Endothelial cell of umbilical vein (primary cell): ENCODE results near the gene MICAL3.

ENCODE experiments used
- CTCF ChIP-seq, 2 donors: IDR thresholded peaks; 1 replicate in 1 of 2; 2 replicates in 1 of 2; pipeline ENCODE4 v1.5.1; 2011; ENCODE audit warnings: low read length in 2 of 2, mild to moderate bottlenecking in 2 of 2, moderate library complexity in 2 of 2, control low read depth in 1 of 2, inconsistent platforms in 1 of 2, low read depth in 1 of 2; ENCODE audit not compliant: insufficient read depth in 1 of 2; ENCODE audit errors: extremely low read depth in 1 of 2
- GATA2 ChIP-seq: IDR thresholded peaks from 2 replicates; pipeline ENCODE4 v1.7.0; 2011; ENCODE audit warnings: low read depth, mild to moderate bottlenecking, moderate library complexity, mixed read lengths, low read length; ENCODE audit not compliant: insufficient read length, insufficient read depth
- JUN ChIP-seq: IDR thresholded peaks from 2 replicates; pipeline ENCODE4 v1.6.1; 2011; ENCODE audit warnings: borderline replicate concordance, low read depth; ENCODE audit not compliant: insufficient read length, insufficient read depth
- POLR2A ChIP-seq: IDR thresholded peaks from 2 replicates; pipeline ENCODE4 v1.6.1; 2012; ENCODE audit warnings: low read depth, mild to moderate bottlenecking, control low read depth, low read length
- POLR2AphosphoS5 ChIP-seq: IDR thresholded peaks from 2 replicates; pipeline ENCODE4 v1.6.1; 2012; ENCODE audit warnings: low read depth, mild to moderate bottlenecking, control low read depth, low read length, moderate library complexity; ENCODE audit not compliant: insufficient read depth

DNA sequence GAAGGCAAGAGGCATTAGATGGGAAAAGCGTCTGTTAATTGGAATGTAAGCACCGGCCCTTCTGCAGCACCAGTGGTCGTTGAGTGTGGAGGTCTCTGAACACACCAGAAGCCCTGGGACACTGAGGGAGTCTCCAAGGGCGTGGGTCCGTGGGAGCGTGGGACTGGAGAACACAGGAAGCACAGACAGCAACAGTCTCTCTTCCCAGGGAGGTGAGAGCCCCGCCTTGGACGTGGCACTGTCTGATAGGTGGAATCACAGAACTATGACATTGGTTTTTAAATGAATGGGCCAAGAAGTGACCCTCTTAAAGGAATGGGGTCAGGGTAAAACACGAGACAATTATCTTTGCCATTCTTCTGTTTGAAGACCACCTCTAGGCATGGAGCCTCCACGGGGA lies 221.9 kb downstream of the MICAL3 start:
- TF ChIP-seq JUN, result no peak
- no peak for TF ChIP-seq POLR2AphosphoS5
- TF ChIP-seq POLR2A, result no peak
- no peak for TF ChIP-seq CTCF (IDR thresholded peaks at IDR 0.05; ENCODE audit: extremely low read depth in 1 of 2, insufficient read depth in 1 of 2, low read depth in 1 of 2, low read length in 2 of 2)
- no peak for TF ChIP-seq GATA2
